Measurements from ENCODE around the gene PLA2G15. TPM values are rescaled to one million over a fixed set of nuclear protein-coding genes. Genes with fewer than 3 reads are reported as not detected.
A peak's percentile ranks its signal among the peaks of the same experiment; 100 is the strongest.

The PLA2G15 gene
- total and polyA plus RNA-seq, 2 of the 13 experiments (the other 11 are each of a cell fraction or from before 2014, with no cell fraction given): 14.4 to 23.7 TPM

DNA sequence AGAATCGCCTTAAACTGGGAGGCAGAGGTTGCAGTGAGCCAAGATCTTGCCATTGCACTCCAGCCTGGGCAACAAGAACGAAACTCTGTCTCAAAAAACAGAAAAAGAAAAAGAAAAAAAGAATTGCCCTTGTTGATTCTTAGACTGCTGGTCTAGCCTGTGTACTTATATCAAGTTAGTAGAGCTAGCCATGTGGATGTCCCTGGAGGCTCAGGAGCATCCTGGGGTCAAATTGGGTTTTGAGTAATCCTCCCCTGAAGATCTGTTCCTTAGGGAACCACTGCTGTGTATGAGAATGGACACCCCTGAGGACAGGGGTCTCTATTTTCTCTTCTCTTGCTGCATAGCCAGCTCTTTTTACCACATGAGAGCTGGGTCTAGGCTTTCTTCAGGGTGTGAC, 44.0 kb downstream of the PLA2G15 start:
- ATAC-seq (no peak), FAIRE-seq (no peak), DNase-seq (ENCODE audit: low spot score) (no peak)
- no peaks in the 10 kb centered on the region for H3K9me3 ChIP-seq (ENCODE audit: low read length)
- no peak overlapping the region for H3K9ac ChIP-seq (ENCODE audit: insufficient read depth, low read depth, low read length)
- TSS peak; percentile 20 for BruUV-seq (replicated peaks)
- H3K4me1 ChIP-seq (ENCODE audit: insufficient read depth, low read length): peaks cover 25% of the 10 kb centered on the region
- H4K20me1 ChIP-seq (ENCODE audit: insufficient read depth, low read length): no peaks in the 10 kb centered on the region
- H3K27ac ChIP-seq (ENCODE audit: extremely low read length, insufficient read depth, low read length): no peak overlapping the region
- peaks cover 49 to 82% of the 10 kb centered on the region in 2 experiments for H3K36me3 ChIP-seq (replicated peaks in 1 of 2; ENCODE audit: control insufficient read depth in 1 of 2, insufficient read depth in 2 of 2, low read length in 2 of 2)
- TF ChIP-seq, protein P1, sequence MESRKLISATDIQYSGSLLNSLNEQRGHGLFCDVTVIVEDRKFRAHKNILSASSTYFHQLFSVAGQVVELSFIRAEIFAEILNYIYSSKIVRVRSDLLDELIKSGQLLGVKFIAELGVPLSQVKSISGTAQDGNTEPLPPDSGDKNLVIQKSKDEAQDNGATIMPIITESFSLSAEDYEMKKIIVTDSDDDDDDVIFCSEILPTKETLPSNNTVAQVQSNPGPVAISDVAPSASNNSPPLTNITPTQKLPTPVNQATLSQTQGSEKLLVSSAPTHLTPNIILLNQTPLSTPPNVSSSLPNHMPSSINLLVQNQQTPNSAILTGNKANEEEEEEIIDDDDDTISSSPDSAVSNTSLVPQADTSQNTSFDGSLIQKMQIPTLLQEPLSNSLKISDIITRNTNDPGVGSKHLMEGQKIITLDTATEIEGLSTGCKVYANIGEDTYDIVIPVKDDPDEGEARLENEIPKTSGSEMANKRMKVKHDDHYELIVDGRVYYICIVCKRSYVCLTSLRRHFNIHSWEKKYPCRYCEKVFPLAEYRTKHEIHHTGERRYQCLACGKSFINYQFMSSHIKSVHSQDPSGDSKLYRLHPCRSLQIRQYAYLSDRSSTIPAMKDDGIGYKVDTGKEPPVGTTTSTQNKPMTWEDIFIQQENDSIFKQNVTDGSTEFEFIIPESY (CRISPR knock-in tag; IDR thresholded peaks at IDR 0.05): no peak
- no peak for TF ChIP-seq ZNF619 (CRISPR knock-in tag; IDR thresholded peaks at IDR 0.05)
- TF ChIP-seq ONECUT2 (CRISPR knock-in tag; IDR thresholded peaks at IDR 0.05): no peak
- TF ChIP-seq CHCHD3 (CRISPR knock-in tag; IDR thresholded peaks at IDR 0.05): no peak
- no peak for TF ChIP-seq REXO4 (CRISPR knock-in tag; IDR thresholded peaks at IDR 0.05; ENCODE audit: borderline replicate concordance)
- ChIA-PET CTCF (ENCODE audit: low intra/inter-chr PET ratio, low total read pairs) (no interaction called here), POLR2A (interaction anchor here (0.8 to 2.4 kb wide), 2 partner anchors 22 to 25 kb away, joined by 3 to 6 read pairs; partner anchors contain the start of genes PRMT7, SLC7A6 and SLC7A6OS)
- H3K79me2 ChIP-seq (ENCODE audit: insufficient read depth, low read length): peaks cover 27% of the 10 kb centered on the region
- 96% methylated on average over 2 of the region's 2 CpGs for WGBS (ENCODE audit: low lambda C conversion rate)
- no peak overlapping the region for H2AFZ ChIP-seq (ENCODE audit: low read length)
- no peak overlapping the region for H3K4me2 ChIP-seq (ENCODE audit: low read depth, low read length)
- no peak overlapping the region for H3K4me3 ChIP-seq (replicated peaks in 1 of 3; ENCODE audit: insufficient read depth in 1 of 3, low read depth in 2 of 3, low read length in 3 of 3)
- in situ Hi-C loops (cut with HindIII; ENCODE audit: extremely low pct_ligation_motif_present, low pct_unique_long_range_greater_than_20kb) (no loop called here), intact Hi-C loops (cut with micrococcal nuclease; ENCODE audit: unreplicated experiment) (no loop called here)
- H3K27me3 ChIP-seq (ENCODE audit: control insufficient read depth in 1 of 2, insufficient read depth in 2 of 2, low read length in 2 of 2): no peaks in the 10 kb centered on the region

DNA sequence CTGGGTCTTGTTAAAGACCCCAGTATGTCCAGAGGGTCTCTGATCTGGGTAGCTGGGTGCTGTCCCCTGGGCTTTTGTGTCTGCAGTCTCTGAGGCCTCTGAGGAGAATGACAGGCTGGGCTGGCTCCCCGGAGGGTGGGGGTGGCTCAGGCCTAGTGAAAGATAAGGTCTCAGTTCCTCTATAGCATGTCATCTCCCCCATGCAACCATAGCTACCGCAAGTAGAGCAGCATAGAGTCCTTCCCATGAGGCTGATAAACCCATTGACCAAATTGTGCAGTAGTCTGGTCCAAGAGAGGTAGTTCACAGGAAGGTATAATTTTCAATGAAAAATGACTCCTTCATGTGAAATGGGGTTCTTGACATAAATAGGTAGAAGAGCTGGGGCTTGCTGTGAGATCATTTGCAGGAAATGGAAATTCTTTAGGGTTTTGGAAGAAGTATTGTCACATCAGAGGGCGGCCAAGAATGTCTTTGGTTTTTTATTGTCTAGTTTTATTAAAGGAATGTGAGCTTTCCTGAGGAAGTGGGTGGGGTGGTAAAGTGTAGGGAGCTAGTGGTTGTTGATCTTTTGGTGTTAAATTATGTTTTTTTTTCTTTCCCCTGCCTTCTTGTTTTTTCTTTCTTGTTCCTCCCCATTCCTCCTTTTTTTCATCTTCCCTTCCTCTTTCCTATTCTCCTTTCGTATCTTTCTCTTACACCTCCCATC, 44.6 kb downstream of the PLA2G15 start:
- CTCF ChIA-PET (ENCODE audit: low intra/inter-chr PET ratio, low total read pairs): no interaction called here
- intact Hi-C loops (cut with micrococcal nuclease; ENCODE audit: unreplicated experiment): no loop called here
- FAIRE-seq: no peak
- Histone ChIP-seq H3K9me3 (ENCODE audit: low read length) (no peaks in the 10 kb centered on the region), H3K4me3 (replicated peaks in 1 of 3; ENCODE audit: insufficient read depth in 1 of 3, low read depth in 2 of 3, low read length in 3 of 3) (no peak overlapping the region), H3K27me3 (ENCODE audit: control insufficient read depth in 1 of 2, insufficient read depth in 2 of 2, low read length in 2 of 2) (no peaks in the 10 kb centered on the region), H3K9ac (ENCODE audit: insufficient read depth, low read depth, low read length) (no peak overlapping the region), H4K20me1 (ENCODE audit: insufficient read depth, low read length) (no peaks in the 10 kb centered on the region), H3K36me3 (replicated peaks in 1 of 2; ENCODE audit: control insufficient read depth in 1 of 2, insufficient read depth in 2 of 2, low read length in 2 of 2) (peaks cover 53 to 87% of the 10 kb centered on the region in 2 experiments), H3K79me2 (ENCODE audit: insufficient read depth, low read length) (peaks cover 23% of the 10 kb centered on the region), H3K4me2 (ENCODE audit: low read depth, low read length) (no peak overlapping the region), H2AFZ (ENCODE audit: low read length) (no peak overlapping the region), H3K4me1 (ENCODE audit: insufficient read depth, low read length) (peaks cover 19% of the 10 kb centered on the region), H3K27ac (ENCODE audit: extremely low read length, insufficient read depth, low read length) (no peak overlapping the region)
- POLR2A ChIA-PET: interaction anchor here (0.8 to 2.4 kb wide), 2 partner anchors 21 to 26 kb away, joined by 3 to 6 read pairs; partner anchors contain the start of genes PRMT7, SLC7A6 and SLC7A6OS
- ATAC-seq: no peak
- in situ Hi-C loops (cut with HindIII; ENCODE audit: extremely low pct_ligation_motif_present, low pct_unique_long_range_greater_than_20kb): no loop called here
- no TSS peak for BruUV-seq (replicated peaks)
- TF ChIP-seq KMT2A (CRISPR knock-in tag; IDR thresholded peaks at IDR 0.05) (no peak), MAFF (IDR thresholded peaks at IDR 0.05; ENCODE audit: low read depth, low read length) (no peak), SAP130 (CRISPR knock-in tag; IDR thresholded peaks at IDR 0.05; ENCODE audit: low read depth) (no peak), ZNF329 (CRISPR knock-in tag; IDR thresholded peaks at IDR 0.05; ENCODE audit: low read depth) (no peak)
- TF ChIP-seq, protein P2, sequence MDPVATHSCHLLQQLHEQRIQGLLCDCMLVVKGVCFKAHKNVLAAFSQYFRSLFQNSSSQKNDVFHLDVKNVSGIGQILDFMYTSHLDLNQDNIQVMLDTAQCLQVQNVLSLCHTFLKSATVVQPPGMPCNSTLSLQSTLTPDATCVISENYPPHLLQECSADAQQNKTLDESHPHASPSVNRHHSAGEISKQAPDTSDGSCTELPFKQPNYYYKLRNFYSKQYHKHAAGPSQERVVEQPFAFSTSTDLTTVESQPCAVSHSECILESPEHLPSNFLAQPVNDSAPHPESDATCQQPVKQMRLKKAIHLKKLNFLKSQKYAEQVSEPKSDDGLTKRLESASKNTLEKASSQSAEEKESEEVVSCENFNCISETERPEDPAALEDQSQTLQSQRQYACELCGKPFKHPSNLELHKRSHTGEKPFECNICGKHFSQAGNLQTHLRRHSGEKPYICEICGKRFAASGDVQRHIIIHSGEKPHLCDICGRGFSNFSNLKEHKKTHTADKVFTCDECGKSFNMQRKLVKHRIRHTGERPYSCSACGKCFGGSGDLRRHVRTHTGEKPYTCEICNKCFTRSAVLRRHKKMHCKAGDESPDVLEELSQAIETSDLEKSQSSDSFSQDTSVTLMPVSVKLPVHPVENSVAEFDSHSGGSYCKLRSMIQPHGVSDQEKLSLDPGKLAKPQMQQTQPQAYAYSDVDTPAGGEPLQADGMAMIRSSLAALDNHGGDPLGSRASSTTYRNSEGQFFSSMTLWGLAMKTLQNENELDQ (CRISPR knock-in tag; IDR thresholded peaks at IDR 0.05; ENCODE audit: borderline replicate concordance): no peak
- WGBS (ENCODE audit: low lambda C conversion rate): 98% methylated on average over 3 of the region's 4 CpGs
- no peak for DNase-seq (ENCODE audit: low spot score)

All from HepG2 (cell line).